Measurements from ENCODE around the gene ZNF846. TPM values are rescaled to one million over a fixed set of nuclear protein-coding genes. Genes with fewer than 3 reads are reported as not detected.

ZNF846 gene
- total RNA-seq, 1 donor from 2014 or later = 13.1 TPM

DNA sequence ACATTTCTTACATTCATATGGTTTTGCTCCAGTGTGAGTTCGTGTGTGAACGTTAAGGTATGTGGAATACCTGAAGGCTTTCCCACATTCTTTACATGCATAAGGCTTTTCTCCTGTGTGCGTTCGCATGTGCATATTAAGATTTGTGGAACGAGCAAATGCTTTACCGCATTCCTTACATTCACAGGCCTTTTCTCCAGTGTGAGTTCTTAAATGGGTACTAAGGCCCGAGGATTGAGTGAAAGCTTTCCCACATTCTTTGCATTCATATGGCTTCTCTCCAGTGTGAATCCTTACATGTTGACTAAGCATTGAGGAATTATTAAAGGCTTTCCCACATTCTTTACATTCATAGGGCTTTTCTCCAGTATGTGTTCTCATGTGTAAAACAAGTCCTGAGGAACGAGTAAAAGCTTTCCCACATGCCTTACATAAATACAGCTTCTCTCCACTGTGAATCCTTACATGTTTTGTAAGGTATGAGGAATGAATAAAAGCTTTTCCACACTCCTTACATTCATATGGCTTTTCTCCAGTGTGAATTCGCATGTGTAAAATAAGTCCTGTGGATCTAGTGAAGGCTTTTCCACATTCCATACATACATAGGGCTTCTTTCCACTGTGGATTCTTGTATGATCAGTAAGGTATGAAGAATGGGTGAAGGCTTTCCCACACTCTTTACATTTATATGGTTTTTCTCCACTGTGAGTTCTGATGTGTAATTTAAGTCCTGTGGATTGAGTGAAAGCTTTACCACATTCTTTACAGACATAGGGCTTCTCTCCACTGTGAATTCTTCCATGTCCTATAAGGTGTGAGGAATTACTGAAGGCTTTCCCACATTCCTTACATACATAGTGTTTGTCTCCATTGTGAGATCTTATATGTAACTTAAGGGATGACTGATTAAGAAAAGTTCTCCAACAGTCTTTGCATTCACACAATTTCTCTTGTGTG is 10.7 kb downstream of the ZNF846 start:
- no peak overlapping the region for H3K4me3 Mint-ChIP-seq
- H2AFZ ChIP-seq (replicated peaks) = no peak overlapping the region
- H3K27ac Mint-ChIP-seq = no peak overlapping the region

DNA sequence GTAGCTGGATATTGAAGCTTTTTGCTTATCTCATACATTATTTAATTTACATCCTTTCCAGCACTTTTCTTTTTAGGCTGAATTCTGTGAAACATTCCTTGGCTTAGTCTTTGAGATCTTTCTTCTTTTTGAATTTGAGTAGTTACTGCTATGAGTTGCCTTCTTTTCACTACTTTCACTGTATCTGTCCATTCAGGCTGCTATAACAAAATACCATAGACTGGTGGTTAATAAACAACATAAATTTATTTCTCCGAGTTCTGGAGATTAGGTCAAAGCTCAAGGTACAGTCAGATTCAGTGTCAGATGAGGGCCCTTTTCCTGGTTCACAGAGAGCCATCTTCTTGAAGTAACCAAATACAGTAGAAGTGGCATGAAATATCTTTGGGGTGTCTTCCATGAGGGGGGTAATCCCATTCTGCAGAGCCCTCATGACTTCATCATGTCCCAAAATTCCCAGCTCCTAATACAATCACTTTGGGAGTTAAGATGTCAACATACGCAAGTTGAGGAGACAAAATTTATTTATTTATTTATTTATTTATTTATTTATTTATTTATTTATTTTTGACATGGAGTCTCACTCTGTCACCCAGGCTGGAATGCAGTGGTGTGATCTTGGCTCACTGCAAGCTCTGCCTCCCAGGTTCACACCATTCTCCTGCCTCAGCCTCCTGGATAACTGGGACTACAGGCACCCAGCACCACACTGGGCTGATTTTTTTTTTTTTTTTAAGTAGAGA is 15.7 kb downstream of the ZNF846 start:
- Mint-ChIP-seq H3K27me3 (ENCODE audit: insufficient read depth, low read depth) (peaks cover 5% of the 10 kb centered on the region), H3K4me3 (no peak overlapping the region), H3K27ac (no peak overlapping the region), H3K36me3 (peaks cover 32% of the 10 kb centered on the region), H3K9me3 (peaks cover 44% of the 10 kb centered on the region), H3K4me1 (no peaks in the 10 kb centered on the region)
- H3K4me1 ChIP-seq = no peaks in the 10 kb centered on the region
- H4K20me1 ChIP-seq (ENCODE audit: low read depth) = no peaks in the 10 kb centered on the region
- no peak for DNase-seq (ENCODE audit: low spot score)
- H3K9me3 ChIP-seq (ENCODE audit: low read depth) = peaks cover 18% of the 10 kb centered on the region
- no peak overlapping the region for H3K4me2 ChIP-seq
- TF ChIP-seq, protein P1, sequence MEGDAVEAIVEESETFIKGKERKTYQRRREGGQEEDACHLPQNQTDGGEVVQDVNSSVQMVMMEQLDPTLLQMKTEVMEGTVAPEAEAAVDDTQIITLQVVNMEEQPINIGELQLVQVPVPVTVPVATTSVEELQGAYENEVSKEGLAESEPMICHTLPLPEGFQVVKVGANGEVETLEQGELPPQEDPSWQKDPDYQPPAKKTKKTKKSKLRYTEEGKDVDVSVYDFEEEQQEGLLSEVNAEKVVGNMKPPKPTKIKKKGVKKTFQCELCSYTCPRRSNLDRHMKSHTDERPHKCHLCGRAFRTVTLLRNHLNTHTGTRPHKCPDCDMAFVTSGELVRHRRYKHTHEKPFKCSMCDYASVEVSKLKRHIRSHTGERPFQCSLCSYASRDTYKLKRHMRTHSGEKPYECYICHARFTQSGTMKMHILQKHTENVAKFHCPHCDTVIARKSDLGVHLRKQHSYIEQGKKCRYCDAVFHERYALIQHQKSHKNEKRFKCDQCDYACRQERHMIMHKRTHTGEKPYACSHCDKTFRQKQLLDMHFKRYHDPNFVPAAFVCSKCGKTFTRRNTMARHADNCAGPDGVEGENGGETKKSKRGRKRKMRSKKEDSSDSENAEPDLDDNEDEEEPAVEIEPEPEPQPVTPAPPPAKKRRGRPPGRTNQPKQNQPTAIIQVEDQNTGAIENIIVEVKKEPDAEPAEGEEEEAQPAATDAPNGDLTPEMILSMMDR (IDR thresholded peaks at IDR 0.05) = no peak
- TF ChIP-seq EZH2phosphoT487 (IDR thresholded peaks at IDR 0.05) = no peak
- no peak for TF ChIP-seq EZH2 (IDR thresholded peaks at IDR 0.05)
- H3K27me3 ChIP-seq = no peaks in the 10 kb centered on the region
- H3K27ac ChIP-seq = no peak overlapping the region
- peaks cover 8% of the 10 kb centered on the region for H3K36me3 ChIP-seq
- no peak overlapping the region for H2AFZ ChIP-seq (replicated peaks)
- no peaks in the 10 kb centered on the region for H3K79me2 ChIP-seq (ENCODE audit: low read depth)
- peaks cover 6% of the 10 kb centered on the region for H3F3A ChIP-seq (ENCODE audit: low read depth)
- no peak overlapping the region for H3K4me3 ChIP-seq
- H3K9ac ChIP-seq = no peak overlapping the region

More for the DNA sequence above, 10.7 kb downstream of the ZNF846 start:
- TF ChIP-seq, protein P1 (IDR thresholded peaks at IDR 0.05) = no peak
- TF ChIP-seq EZH2phosphoT487 (IDR thresholded peaks at IDR 0.05) (no peak), EZH2 (IDR thresholded peaks at IDR 0.05) (no peak)
- no peak for DNase-seq (ENCODE audit: low spot score)
- Mint-ChIP-seq H3K9me3 (peaks cover 53% of the 10 kb centered on the region), H3K27me3 (ENCODE audit: insufficient read depth, low read depth) (peaks cover 3% of the 10 kb centered on the region), H3K4me1 (no peaks in the 10 kb centered on the region), H3K36me3 (peaks cover 51% of the 10 kb centered on the region)
- H3K9me3 ChIP-seq (ENCODE audit: low read depth) = peaks cover 25% of the 10 kb centered on the region
- H3K27me3 ChIP-seq = no peaks in the 10 kb centered on the region
- H3K4me2 ChIP-seq = no peak overlapping the region
- no peak overlapping the region for H3K4me3 ChIP-seq
- H4K20me1 ChIP-seq (ENCODE audit: low read depth) = no peaks in the 10 kb centered on the region
- no peaks in the 10 kb centered on the region for H3K79me2 ChIP-seq (ENCODE audit: low read depth)
- H3K36me3 ChIP-seq = peaks cover 25% of the 10 kb centered on the region
- H3F3A ChIP-seq (ENCODE audit: low read depth) = peaks cover 6% of the 10 kb centered on the region
- no peak overlapping the region for H3K27ac ChIP-seq
- H3K9ac ChIP-seq = no peak overlapping the region
- H3K4me1 ChIP-seq = no peaks in the 10 kb centered on the region

DNA sequence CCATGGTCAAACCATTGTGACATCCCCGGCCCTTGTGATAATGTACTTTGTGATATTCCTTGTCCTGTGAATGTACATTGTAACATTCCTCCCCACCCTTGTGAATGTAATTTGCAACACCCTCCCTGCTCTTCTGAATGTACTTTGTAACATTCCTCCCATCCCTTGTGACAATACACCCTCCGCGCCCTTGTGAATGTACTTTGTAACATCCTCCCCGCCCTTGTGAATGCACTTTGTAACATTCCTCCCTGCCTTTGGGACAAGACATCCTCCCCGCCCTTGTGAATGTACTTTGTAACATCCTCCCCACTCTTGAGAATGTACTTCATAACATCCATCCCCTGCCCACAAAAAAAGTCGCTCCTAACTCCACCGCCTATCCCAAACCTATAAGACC is 17.1 kb downstream of the ZNF846 start:
- peaks cover 31% of the 10 kb centered on the region for H3K9me3 Mint-ChIP-seq
- Histone ChIP-seq H3K27ac (no peak overlapping the region), H3K9me3 (ENCODE audit: low read depth) (peaks cover 6% of the 10 kb centered on the region), H2AFZ (replicated peaks) (no peak overlapping the region), H3F3A (ENCODE audit: low read depth) (no peaks in the 10 kb centered on the region), H3K27me3 (no peaks in the 10 kb centered on the region), H3K79me2 (ENCODE audit: low read depth) (no peaks in the 10 kb centered on the region), H3K9ac (no peak overlapping the region), H3K4me2 (no peak overlapping the region), H4K20me1 (ENCODE audit: low read depth) (no peaks in the 10 kb centered on the region), H3K4me3 (no peak overlapping the region), H3K4me1 (no peaks in the 10 kb centered on the region), H3K36me3 (no peaks in the 10 kb centered on the region)
- H3K27ac Mint-ChIP-seq = no peak overlapping the region
- TF ChIP-seq EZH2 (IDR thresholded peaks at IDR 0.05) = no peak
- TF ChIP-seq, protein P1 (IDR thresholded peaks at IDR 0.05) = no peak
- TF ChIP-seq EZH2phosphoT487 (IDR thresholded peaks at IDR 0.05) = no peak
- H3K4me1 Mint-ChIP-seq = no peaks in the 10 kb centered on the region
- peaks cover 5% of the 10 kb centered on the region for H3K27me3 Mint-ChIP-seq (ENCODE audit: insufficient read depth, low read depth)
- no peak overlapping the region for H3K4me3 Mint-ChIP-seq
- no peak for DNase-seq (ENCODE audit: low spot score)
- H3K36me3 Mint-ChIP-seq = peaks cover 21% of the 10 kb centered on the region
